NAMALWA (cell line): ENCODE measurements around the gene NAPB.

ENCODE experiments used
- DNase-seq: peaks from one replicate; pipeline ENCODE4 v3.0.0-alpha.2; 2015; ENCODE audit warnings: low spot score

The NAPB gene

DNA sequence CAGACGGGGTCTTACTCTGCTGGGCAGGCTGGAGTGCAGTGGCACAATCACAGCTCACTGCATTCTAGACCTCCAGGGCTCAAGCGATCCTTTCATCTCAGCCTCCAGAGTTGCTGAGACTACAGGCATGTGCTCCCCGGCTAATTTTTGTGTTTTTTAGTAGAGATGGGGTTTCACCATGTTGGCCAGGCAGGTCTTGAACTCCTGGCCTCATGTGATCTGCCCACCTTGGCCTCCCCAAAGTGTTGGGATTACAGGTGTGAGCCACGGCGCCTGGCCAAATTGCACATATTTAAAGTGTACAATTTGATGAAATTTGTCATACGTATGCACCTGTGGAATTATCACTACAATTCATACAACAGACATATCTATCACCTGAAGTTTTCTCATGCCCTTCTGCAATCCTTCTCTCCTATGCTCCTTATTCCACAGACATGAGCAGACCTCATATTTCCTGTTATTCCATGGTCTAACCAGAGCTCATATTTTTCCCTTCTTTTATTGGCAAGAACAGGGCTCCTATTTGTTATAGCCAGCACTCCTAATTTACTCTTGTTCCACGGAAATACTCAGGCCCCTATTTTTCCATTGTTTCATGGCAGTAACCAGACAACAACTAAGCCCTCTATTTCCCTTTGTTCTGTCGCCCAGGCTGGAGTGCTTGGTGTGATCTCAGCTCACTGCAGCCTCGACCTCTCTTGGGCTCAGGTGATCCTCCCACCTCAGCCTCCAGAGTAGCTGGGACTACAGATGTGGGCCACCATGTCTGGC, 16.0 kb upstream of the NAPB start:
- no peak for DNase-seq

GRCh38 chr20:23436681-23437080, 15.4 kb upstream of the NAPB start:
- DNase-seq = no peak

DNA sequence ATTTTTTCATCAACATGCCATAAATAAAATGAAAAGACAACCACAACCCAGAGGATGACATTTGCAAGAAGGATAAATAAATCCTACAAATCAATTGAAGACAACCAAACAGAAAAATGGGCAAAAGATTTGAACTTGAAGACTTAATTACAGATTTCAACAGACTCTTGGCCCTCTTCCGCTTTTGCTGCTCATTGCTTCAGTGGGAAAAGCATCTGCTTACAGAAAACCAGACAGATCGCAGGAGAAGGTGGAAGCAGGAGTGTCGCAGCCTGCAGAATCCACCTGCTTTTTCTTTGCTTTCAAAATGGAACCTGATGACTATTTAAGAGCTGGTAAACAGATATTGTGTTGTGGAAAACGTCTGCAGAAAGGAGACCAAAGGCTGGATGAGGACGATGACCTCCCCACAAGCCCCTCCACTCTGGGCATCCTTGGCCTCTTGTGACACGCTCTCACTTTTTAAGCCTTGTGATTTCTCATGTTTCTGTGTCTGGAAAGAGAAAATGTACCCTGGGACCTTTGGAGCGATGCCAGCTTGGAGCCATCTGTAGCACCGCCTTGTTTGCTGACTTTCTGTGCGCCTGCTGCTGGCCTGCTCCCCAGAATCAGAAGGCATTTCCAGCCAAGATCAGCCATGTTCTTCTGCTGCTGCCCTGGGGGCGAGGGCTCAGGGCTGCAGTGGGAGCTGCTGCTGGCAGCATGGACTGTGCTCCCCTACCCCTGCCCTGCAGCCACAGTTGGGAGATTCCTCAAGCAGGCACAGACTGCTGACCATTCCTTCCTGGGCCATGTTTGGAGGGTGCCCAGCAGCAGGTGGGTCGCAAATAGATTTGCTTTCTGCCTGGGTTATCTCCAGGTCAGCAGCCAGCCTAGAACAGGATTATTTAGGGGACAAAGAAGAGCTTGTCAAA, 14.6 kb upstream of the NAPB start:
- no peak for DNase-seq

GRCh38 chr20:23434521-23435313, 13.4 kb upstream of the NAPB start:
- no peak for DNase-seq

- DNase-seq = no peak
These were observed 12.3 kb upstream of the NAPB start for GRCh38 chr20:23433628-23434027.

- DNase-seq = no peak
These were observed 3.8 kb upstream of the NAPB start for GRCh38 chr20:23425129-23425528.

DNA sequence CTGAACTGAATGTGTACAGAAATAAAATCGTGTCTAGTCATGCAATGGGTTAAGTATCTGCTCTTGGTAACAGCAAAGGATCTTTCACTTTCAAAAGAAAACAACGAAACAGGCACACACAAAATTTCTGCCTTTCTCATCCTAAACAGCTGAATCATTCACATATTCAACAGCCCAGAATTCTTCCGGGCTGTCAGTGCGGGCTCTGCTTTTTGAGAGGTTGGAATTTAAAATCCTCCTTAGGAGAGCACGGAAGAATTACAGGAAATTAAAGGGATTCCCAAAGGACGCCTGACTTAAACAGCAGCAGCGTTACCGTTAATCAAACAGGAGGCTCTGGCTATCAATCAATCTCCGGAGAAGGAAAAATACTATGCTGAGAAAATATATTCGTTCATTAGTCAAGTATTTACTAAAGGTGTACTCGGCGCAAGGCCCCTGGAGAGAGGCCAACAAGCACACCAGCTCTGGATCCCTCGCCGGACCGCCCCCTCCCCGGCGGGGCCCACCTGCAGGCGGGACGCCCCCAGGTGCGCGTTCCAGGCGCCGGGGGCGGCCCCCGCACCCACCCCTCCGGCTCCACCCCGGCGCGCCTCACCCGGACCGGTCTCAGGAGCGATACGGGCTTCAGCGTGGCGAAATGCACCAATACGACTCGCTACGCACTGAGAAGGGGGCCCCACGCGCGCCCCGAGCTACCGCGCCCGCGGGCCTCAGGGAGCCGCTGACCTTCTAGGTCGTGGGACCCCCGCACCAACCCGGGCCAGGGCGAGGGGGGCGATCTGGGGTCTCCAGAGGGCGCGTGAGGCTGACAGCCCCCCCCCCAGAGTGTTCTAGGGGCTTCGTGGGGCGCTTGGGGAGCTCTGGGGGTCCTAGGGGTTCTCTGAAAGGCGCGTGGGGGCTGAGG, 1.0 kb downstream of the NAPB start:
- peak; percentile 55 for DNase-seq

GRCh38 chr20:23419657-23419994, 1.7 kb downstream of the NAPB start:
- DNase-seq = no peak

DNA sequence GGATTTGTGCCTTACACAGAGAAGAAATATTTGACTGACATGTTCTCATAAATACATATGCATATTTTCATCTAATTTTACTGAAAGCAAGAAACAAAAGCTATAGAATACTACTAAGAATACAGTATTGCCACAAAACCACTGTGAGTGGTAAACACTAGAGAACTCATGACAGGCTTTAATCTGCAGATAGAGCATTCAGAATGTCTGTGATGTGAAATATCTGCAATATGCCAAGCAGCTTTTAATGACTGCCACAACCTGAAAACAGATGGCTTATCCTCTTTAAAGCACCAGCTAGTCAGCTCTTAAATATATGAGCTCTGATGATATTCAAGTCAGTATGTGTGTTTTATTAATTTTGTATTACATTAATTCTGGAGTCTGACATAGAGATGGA, 3.4 kb downstream of the NAPB start:
- no peak for DNase-seq

DNA sequence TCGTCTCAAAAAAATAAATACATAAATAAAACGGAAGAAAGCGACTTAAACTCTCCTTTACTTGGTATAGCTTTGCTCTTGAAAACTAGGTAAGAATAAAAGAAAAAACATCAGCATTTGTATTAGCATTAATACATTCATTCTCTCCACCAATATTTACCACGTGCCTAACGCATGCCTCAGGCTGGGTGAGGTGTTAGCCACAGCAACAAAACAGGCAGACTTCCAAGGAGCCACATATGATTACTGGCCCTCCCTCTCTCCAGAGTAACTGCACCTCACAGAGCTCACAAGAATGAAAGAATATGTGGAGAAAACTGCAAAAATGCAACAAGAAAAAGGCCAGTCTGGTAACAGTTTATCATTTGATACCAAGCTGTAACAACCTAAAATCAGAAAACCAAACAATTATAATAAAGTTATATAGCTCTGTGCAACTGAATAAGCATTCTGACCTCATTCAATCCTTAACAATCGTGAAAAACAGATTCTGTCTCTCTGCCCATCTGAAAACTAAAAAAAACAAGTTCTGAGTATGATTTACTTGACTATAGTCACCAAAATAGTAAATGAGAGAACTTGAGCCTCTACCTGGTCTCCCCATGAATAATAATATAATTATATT, 5.2 kb downstream of the NAPB start:
- no peak for DNase-seq

DNA sequence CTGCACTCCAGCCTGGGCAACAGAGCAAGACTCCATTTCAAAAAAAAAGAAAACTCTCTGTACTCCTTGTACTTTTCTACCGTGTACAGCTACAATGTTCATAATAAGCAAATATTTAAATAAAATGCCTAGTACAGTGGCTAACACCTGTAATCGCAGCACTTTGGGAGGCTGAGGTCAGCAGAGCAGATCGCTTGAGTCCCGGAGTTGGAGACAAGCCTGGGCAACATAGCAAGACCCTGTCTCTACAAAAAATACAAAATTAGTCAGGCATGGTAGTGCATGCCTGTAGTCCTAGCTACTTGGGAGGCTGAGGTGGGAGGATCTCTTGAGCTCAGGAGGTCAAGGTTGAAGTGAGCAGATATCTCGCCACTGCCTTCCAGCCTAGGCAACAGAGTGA, 5.7 kb downstream of the NAPB start:
- DNase-seq = no peak

DNA sequence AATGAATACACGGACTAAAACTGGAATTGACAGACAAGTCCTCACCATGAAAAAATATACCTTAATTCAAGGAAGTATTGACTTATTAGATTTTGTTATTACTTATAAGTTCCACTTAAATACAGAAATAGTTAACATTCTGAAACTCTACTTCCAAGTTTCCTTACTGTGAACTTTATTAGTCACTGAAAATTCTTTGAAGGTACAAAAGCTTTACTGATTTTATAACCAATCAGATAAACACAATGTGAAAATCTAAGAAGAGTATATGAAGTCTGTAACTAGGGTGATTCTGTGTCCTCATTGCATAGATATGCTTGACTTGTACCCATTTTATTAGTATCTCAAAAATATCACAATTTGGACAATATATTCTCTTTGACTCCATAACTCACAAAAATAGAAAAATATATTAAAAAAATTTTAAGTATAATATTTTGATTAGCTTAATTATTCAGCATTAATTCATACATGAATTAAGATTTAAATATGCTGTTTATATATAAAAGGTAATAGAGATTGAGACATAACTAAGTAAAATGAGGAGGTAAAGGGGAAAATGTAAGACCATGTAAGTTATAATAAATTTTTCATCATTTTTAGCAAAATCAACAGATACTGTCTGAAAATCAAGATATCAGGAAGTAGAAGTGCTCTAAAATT, 6.6 kb downstream of the NAPB start:
- DNase-seq = no peak

GRCh38 chr20:23413862-23414422, 7.3 kb downstream of the NAPB start:
- no peak for DNase-seq

GRCh38 chr20:23412026-23412425, 9.3 kb downstream of the NAPB start:
- DNase-seq = no peak

DNA sequence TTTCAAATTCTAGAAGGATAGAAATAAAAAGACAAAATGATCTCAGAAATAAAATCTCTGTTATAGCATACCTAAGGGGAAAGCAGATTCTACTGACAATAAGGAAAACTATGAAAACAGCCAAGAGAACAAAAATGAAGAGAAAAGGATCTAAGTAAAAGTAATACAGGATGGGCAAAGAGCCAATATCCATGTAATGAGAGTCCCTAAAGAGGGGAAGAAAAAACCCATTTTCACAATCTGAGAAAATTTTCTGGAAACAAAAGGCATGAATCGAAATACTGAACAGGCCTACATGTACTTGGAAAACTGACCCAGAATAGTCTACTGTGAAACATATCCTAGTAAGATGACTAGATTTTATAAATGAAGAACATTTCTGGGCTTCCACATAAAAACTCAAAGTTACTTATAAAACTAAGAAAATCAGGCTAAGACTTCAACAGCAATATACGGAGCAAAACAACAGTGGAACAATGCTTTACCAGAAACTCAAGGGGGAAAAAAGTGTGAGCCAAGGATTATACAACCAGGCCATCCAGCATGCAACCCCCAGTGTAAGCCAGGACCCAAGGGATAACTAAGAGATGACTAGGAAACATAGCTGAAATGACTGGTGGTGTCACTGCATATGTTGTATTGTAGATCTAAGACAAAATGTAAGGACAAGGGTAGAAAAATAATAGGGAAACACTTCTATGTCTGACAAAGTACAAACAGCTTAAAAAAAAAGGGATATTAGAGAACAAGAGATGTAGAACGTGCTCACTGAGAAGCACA, 10.2 kb downstream of the NAPB start:
- no peak for DNase-seq

DNA sequence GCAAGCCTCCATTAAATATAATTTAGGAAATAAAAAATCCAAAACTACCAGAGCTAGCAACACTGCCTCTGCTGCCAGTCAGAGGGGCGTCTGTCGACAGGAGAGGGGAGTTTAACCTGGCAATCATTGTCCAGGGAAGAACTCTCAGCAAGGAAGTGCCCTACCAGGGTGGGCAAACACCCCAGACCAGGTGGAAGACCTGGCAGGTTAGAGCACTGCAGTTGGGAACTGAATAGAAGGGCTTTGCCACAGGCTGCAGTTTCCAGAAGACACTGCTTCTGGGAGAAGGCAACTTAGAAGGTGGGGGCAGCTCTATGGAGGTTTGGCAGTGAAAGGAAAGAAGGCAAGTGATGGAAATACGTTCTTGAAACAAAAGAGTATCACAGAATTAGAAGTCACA, 11.5 kb downstream of the NAPB start:
- no peak for DNase-seq

DNA sequence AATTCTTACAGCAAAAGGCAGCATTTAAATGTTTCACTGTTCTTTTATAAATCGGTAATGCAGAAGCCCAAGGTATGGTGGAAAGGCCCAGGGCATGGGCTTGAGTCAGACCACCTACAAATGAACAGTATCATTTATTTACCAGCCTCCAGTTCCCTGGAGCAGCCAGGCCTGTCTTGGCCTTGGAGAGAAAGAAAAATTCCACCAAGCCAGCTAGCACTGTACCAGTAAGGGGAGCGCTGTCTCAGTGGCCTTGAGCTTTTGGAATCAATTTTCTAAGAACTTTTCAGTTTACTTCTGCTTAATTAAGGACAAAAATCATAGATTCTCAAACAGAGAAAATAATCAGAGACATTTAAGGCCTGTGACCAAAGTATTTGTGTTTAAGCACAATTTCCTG, 12.3 kb downstream of the NAPB start:
- no peak for DNase-seq

- DNase-seq = no peak
These were observed 13.4 kb downstream of the NAPB start for GRCh38 chr20:23407781-23408464.

DNA sequence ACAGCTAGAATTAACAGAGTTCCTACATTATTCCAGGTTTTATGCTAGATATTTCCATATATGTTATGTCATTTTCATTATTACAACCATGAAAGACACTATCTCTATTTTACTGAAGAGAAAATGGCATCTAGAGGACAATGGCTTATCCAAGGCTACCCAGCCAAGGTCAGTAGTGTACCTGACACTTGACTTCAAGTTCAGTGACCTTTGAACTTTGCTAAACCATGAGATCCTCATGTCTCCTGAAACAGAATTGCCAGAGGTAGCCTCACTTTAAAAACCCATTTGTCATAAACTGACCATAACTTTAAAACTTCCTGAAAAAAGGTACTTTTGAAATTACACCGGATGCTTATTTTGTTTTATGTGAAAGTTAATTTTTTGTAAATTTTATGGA, 14.4 kb downstream of the NAPB start:
- no peak for DNase-seq
